ENCODE data around the gene STK25. TPM values are rescaled to one million over a fixed set of nuclear protein-coding genes. Genes with fewer than 3 reads are reported as not detected.
A peak's percentile ranks its signal among the peaks of the same experiment; 100 is the strongest.

STK25 gene
- total RNA-seq, 1 donor from 2014 or later: 197 TPM

DNA sequence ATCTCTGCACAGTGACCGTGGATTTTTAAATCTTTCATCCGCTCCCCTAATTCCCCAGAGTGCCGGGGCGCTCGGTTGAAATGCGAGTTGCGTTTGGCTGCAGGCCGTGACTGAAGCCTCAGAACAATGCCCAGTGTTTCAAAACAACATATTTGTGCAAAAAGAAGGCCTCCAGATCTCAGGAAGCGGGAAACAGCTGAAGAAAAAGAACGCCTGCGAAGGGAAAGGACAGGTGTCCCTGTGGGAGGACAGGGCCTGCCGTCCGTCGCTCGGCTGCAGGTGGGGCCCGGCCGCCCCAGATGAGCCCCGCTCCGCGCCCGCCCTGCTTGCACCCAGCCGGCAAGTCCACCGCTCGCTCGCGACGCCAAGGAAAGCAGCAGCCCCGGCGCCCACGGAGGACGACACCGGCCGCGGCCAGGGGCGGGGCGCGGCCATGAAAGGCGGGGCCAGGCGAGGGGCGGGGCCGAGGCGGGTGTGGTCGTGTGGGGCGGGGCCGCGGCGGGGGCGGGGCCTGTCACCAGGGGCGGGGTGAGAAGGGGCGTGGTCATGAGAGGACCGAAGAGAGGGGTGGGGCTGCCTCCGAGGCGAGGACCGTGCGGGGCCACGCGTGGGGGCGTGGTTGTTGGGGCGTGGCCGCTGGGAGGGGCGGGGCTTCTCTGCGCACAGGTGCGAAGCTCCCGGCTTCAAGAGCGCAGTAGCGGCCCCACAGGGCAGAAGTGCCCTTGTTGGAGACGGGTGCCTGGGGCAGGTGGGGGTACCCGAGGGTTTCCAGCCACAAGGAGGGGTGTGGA lies 32.6 kb upstream of the STK25 start:
- Histone ChIP-seq H3K27me3 (no peaks in the 10 kb centered on the region), H3K4me3 (peak overlapping the region; percentile 32 to 45), H3K4me1 (peaks cover 18% of the 10 kb centered on the region), H3K9me3 (no peaks in the 10 kb centered on the region), H3K36me3 (no peaks in the 10 kb centered on the region), H3K27ac (no peak overlapping the region)
- intact Hi-C loops (cut with DNase I): no loop called here
- no peak for DNase-seq (ENCODE audit: extremely low spot score in 2 of 2)
- no peak for TF ChIP-seq POLR2AphosphoS5 (IDR thresholded peaks at IDR 0.05; ENCODE audit: insufficient read depth in 1 of 2, low read depth in 1 of 2)
- TF ChIP-seq, protein P1, sequence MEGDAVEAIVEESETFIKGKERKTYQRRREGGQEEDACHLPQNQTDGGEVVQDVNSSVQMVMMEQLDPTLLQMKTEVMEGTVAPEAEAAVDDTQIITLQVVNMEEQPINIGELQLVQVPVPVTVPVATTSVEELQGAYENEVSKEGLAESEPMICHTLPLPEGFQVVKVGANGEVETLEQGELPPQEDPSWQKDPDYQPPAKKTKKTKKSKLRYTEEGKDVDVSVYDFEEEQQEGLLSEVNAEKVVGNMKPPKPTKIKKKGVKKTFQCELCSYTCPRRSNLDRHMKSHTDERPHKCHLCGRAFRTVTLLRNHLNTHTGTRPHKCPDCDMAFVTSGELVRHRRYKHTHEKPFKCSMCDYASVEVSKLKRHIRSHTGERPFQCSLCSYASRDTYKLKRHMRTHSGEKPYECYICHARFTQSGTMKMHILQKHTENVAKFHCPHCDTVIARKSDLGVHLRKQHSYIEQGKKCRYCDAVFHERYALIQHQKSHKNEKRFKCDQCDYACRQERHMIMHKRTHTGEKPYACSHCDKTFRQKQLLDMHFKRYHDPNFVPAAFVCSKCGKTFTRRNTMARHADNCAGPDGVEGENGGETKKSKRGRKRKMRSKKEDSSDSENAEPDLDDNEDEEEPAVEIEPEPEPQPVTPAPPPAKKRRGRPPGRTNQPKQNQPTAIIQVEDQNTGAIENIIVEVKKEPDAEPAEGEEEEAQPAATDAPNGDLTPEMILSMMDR (IDR thresholded peaks at IDR 0.05): no peak
- no peak for TF ChIP-seq POLR2A (IDR thresholded peaks at IDR 0.05)

DNA sequence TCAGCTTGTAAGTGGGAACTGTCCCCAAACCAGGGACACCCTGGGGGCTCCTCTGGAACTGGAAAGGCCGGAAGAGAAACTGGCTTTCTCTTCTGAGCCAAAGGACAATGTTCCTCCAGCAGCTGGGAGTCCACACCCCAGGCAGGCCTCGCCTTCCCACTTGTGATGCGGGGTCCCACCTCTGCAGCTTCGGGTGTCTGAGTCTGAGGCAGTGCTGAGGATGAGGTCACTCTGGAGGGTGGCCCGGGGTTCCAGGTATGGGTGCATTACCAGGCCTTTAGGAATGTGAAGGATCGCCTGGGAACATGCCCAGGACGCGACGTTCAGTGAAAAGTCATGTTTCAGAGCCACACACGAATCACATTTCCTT lies 32.0 kb upstream of the STK25 start:
- no peak for TF ChIP-seq POLR2AphosphoS5 (IDR thresholded peaks at IDR 0.05; ENCODE audit: insufficient read depth in 1 of 2, low read depth in 1 of 2)
- TF ChIP-seq, protein P1 (IDR thresholded peaks at IDR 0.05): no peak
- no peak for TF ChIP-seq POLR2A (IDR thresholded peaks at IDR 0.05)
- Histone ChIP-seq H3K27ac (no peak overlapping the region), H3K27me3 (no peaks in the 10 kb centered on the region), H3K4me3 (peak overlapping the region; percentile 32 to 45), H3K9me3 (no peaks in the 10 kb centered on the region), H3K4me1 (peaks cover 18% of the 10 kb centered on the region), H3K36me3 (no peaks in the 10 kb centered on the region)
- no peak for DNase-seq (ENCODE audit: extremely low spot score in 2 of 2)
- intact Hi-C loops (cut with DNase I): no loop called here

DNA sequence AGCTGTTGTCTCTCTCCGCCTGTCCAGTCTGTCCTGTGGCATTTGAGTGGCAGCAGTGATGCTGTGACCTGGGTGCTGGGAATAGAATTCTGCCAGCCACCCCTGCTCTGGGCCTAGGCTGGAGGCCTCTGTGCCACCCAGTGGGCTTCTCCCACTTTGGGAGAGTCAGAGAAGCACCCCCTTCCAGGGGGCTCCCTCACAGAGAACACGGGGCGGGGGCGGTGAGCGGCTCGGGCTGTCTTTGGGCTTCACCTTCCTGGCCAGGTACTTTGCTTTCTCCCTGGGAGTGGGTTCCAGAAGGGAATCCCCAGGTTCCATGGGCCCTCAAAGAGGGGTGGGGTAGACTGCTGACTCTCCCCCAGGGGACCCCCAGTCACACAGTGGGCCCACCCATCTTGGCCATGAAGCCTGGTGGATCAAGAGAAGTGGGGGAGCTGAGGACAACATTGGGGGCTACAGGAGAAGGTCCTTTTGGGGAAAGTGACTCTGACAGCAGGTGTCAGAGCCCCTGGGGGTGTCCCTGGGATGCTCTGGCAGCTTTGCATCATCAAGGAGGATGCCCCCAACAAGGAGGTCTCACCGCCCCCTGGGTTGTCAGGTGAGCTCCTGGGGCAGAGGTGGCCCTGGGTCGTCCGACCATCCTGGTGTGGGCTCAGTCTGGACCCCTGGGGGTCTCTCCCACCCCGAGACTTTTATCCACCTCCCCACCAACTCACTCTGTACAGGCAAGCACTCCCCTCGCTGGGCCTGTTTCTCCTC lies 31.4 kb upstream of the STK25 start:
- no peak overlapping the region for H3K4me3 ChIP-seq
- no peaks in the 10 kb centered on the region for H3K36me3 ChIP-seq
- peaks cover 18% of the 10 kb centered on the region for H3K4me1 ChIP-seq
- no peaks in the 10 kb centered on the region for H3K27me3 ChIP-seq
- intact Hi-C loops (cut with DNase I): no loop called here
- H3K27ac ChIP-seq: no peak overlapping the region
- H3K9me3 ChIP-seq: no peaks in the 10 kb centered on the region
- no peak for DNase-seq (ENCODE audit: extremely low spot score in 2 of 2)
- TF ChIP-seq POLR2A (IDR thresholded peaks at IDR 0.05) (no peak), POLR2AphosphoS5 (IDR thresholded peaks at IDR 0.05; ENCODE audit: insufficient read depth in 1 of 2, low read depth in 1 of 2) (no peak)
- TF ChIP-seq, protein P1 (IDR thresholded peaks at IDR 0.05): no peak

DNA sequence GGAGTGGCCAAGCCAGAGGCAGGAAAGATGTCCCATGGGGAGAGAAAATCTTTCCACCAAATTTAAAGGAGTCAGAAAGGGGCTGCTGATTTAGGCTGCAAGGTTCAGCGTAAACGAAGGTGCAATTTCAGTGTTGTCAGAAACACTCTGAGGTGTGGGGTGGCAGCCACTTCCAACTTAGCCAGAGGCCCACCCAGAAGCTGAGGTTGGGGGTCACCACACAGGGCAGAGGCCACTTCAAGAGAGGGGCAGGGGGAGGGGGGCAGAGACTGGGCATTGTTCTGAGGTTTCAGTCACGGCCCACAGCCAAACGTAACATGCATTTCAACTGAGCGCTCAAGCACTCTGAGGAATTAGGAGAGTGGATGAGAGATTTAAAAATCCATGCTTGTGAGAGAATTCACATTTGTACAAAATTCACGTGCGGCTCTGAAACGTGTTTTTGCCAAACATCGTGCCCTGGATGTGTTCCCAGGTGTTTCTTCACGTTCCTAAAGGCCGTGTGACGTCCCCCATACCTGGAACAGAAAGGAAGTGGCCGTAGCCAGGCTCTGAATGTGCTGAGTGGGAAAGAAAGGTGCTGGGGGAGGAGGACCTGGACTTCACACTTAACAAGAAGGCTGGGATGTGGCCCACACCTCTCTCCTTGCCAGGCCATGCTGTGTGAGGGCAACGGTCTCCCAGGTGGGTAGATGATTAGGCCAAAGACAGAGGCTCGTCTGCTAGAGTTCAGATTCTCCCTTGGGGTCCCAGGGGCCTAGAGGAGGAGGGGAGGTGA lies 30.6 kb upstream of the STK25 start:
- no peaks in the 10 kb centered on the region for H3K36me3 ChIP-seq
- no peak for DNase-seq (ENCODE audit: extremely low spot score in 2 of 2)
- peaks cover 18% of the 10 kb centered on the region for H3K4me1 ChIP-seq
- H3K27ac ChIP-seq: no peak overlapping the region
- intact Hi-C loops (cut with DNase I): no loop called here
- no peaks in the 10 kb centered on the region for H3K27me3 ChIP-seq
- no peak overlapping the region for H3K4me3 ChIP-seq
- TF ChIP-seq POLR2A (IDR thresholded peaks at IDR 0.05) (no peak), POLR2AphosphoS5 (IDR thresholded peaks at IDR 0.05; ENCODE audit: insufficient read depth in 1 of 2, low read depth in 1 of 2) (no peak)
- TF ChIP-seq, protein P1 (IDR thresholded peaks at IDR 0.05): no peak
- H3K9me3 ChIP-seq: no peaks in the 10 kb centered on the region

Measured in vagina (tissue), 2 donors.